Activated T-cell treated with anti-CD3 and anti-CD28 coated beads for 4 hours (primary cell): ENCODE data around the gene PPIP5K2.
A peak's percentile ranks its signal among the peaks of the same experiment; 100 is the strongest.
"Not testable (repeated sequence)": the region's sequence is repeated elsewhere in the genome, so short reads cannot be mapped to it uniquely, and the experiment has no call there.

ENCODE experiments used
- DNase-seq: peaks from one replicate; pipeline ENCODE4 v3.0.0-alpha.2; 2020

The PPIP5K2 gene

GRCh38 chr5:103126557-103126956 lies 6.5 kb downstream of the PPIP5K2 start:
- no peak for DNase-seq

- DNase-seq: no peak
These were observed 7.3 kb downstream of the PPIP5K2 start for GRCh38 chr5:103127292-103127817.

GRCh38 chr5:103128202-103128601 lies 8.1 kb downstream of the PPIP5K2 start:
- no peak for DNase-seq

- DNase-seq: no peak
These were observed 12.6 kb downstream of the PPIP5K2 start for GRCh38 chr5:103132684-103133083.

GRCh38 chr5:103133231-103133630 lies 13.1 kb downstream of the PPIP5K2 start:
- no peak for DNase-seq

GRCh38 chr5:103135461-103135860 lies 15.4 kb downstream of the PPIP5K2 start:
- no peak for DNase-seq

- DNase-seq: no peak
These were observed 18.1 kb downstream of the PPIP5K2 start for GRCh38 chr5:103138202-103138690.

- DNase-seq: peak; percentile 79
These were observed 19.3 kb downstream of the PPIP5K2 start for GRCh38 chr5:103139264-103139865.

- not testable (repeated sequence) for DNase-seq
These were observed 22.0 kb downstream of the PPIP5K2 start for GRCh38 chr5:103142132-103142531.

GRCh38 chr5:103145196-103145595 lies 25.1 kb downstream of the PPIP5K2 start:
- no peak for DNase-seq

- no peak for DNase-seq
These were observed 28.1 kb downstream of the PPIP5K2 start for GRCh38 chr5:103148213-103148612.

- DNase-seq: no peak
These were observed 31.1 kb downstream of the PPIP5K2 start for GRCh38 chr5:103151156-103151555.

GRCh38 chr5:103166706-103167105 lies 46.6 kb downstream of the PPIP5K2 start:
- DNase-seq: no peak

- no peak for DNase-seq
These were observed 54.0 kb downstream of the PPIP5K2 start for GRCh38 chr5:103174147-103174546.

- no peak for DNase-seq
These were observed 57.4 kb downstream of the PPIP5K2 start for GRCh38 chr5:103177543-103177942.

- no peak for DNase-seq
These were observed 58.1 kb downstream of the PPIP5K2 start for GRCh38 chr5:103178167-103178566.

GRCh38 chr5:103186152-103186551 lies 66.1 kb downstream of the PPIP5K2 start:
- DNase-seq: no peak

- no peak for DNase-seq
These were observed 68.3 kb downstream of the PPIP5K2 start for GRCh38 chr5:103188436-103188835.

- DNase-seq: no peak
These were observed 83.1 kb downstream of the PPIP5K2 start for GRCh38 chr5:103203226-103203625.

- not testable (repeated sequence) for DNase-seq
These were observed 84.9 kb downstream of the PPIP5K2 start for GRCh38 chr5:103204990-103205389.

- DNase-seq: no peak
These were observed 86.0 kb downstream of the PPIP5K2 start for GRCh38 chr5:103205991-103206700.

GRCh38 chr5:103207011-103207410 lies 86.9 kb downstream of the PPIP5K2 start:
- DNase-seq: no peak

GRCh38 chr5:103207653-103208052 lies 87.6 kb downstream of the PPIP5K2 start:
- DNase-seq: no peak

- no peak for DNase-seq
These were observed 88.4 kb downstream of the PPIP5K2 start for GRCh38 chr5:103208460-103208859.
